Neural progenitor cell (in vitro differentiated cells): ENCODE data around the gene KLHL30. TPM values are rescaled to one million over a fixed set of nuclear protein-coding genes. Genes with fewer than 3 reads are reported as not detected.

Experiments
- DNase-seq: peaks from one replicate; pipeline ENCODE4 v3.0.0-alpha.2; 2016; ENCODE audit warnings: low spot score
- H2AFZ ChIP-seq: fragments of 200-600 bp; sonication (generic); replicated peaks from 2 replicates; pipeline ENCODE4 v1.6.1; 2016; ENCODE audit warnings: antibody characterized with exemption
- H3F3A ChIP-seq: fragments of 200-600 bp; sonication (generic); 2 replicates; pipeline ENCODE4 v1.6.1; 2016; ENCODE audit warnings: antibody characterized with exemption, low read depth
- H3K27ac ChIP-seq: fragments of 200-600 bp; sonication (generic); 2 replicates; pipeline ENCODE4 v1.5.1; 2016; ENCODE audit warnings: mild to moderate bottlenecking
- H3K27me3 ChIP-seq: fragments of 200-600 bp; sonication (generic); 2 replicates; pipeline ENCODE4 v1.6.1; 2016; ENCODE audit warnings: mild to moderate bottlenecking, moderate library complexity
- H3K36me3 ChIP-seq: fragments of 200-600 bp; sonication (generic); 2 replicates; pipeline ENCODE4 v1.5.1; 2016
- H3K4me1 ChIP-seq: fragments of 200-600 bp; sonication (generic); 2 replicates; pipeline ENCODE4 v1.6.1; 2016; ENCODE audit warnings: mixed run types
- H3K4me2 ChIP-seq: fragments of 200-600 bp; sonication (generic); 2 replicates; pipeline ENCODE4 v1.6.1; 2016
- H3K4me3 ChIP-seq: fragments of 200-600 bp; sonication (generic); 2 replicates; pipeline ENCODE4 v1.5.1; 2016
- H3K79me2 ChIP-seq: fragments of 200-600 bp; sonication (generic); 2 replicates; pipeline ENCODE4 v1.6.1; 2016; ENCODE audit warnings: low read depth
- H3K9ac ChIP-seq: fragments of 200-600 bp; sonication (generic); 2 replicates; pipeline ENCODE4 v1.6.1; 2016
- H3K9me3 ChIP-seq: fragments of 200-600 bp; sonication (generic); 2 replicates; pipeline ENCODE4 v1.5.1; 2016; ENCODE audit warnings: low read depth
- H4K20me1 ChIP-seq: fragments of 200-600 bp; sonication (generic); 2 replicates; pipeline ENCODE4 v1.6.1; 2016; ENCODE audit warnings: low read depth
- H3K27ac Mint-ChIP-seq: 3 replicates; pipeline ENCODE4 v1.8.0; 2021; ENCODE audit warnings: mixed read lengths
- H3K27me3 Mint-ChIP-seq: 2 replicates; pipeline ENCODE4 v1.8.0; 2022; ENCODE audit warnings: low read depth, mild to moderate bottlenecking, inconsistent platforms, moderate library complexity, mixed read lengths; ENCODE audit not compliant: insufficient read depth
- H3K36me3 Mint-ChIP-seq: 3 replicates; pipeline ENCODE4 v1.8.0; 2021; ENCODE audit warnings: mixed read lengths
- H3K4me1 Mint-ChIP-seq: 3 replicates; pipeline ENCODE4 v1.8.0; 2021; ENCODE audit warnings: mixed read lengths
- H3K4me3 Mint-ChIP-seq: 3 replicates; pipeline ENCODE4 v1.8.0; 2021; ENCODE audit warnings: mild to moderate bottlenecking, moderate library complexity, mixed read lengths
- H3K9me3 Mint-ChIP-seq: 3 replicates; pipeline ENCODE4 v1.8.0; 2020; ENCODE audit warnings: mixed read lengths
- CTCF ChIP-seq: fragments of 200-600 bp; sonication (generic); IDR thresholded peaks from 2 replicates; pipeline ENCODE4 v1.5.1; 2017; ENCODE audit warnings: antibody characterized with exemption, mild to moderate bottlenecking
- EZH2 ChIP-seq: fragments of 200-600 bp; sonication (generic); IDR thresholded peaks from 2 replicates; pipeline ENCODE4 v1.6.1; 2017; ENCODE audit warnings: antibody characterized with exemption, mild to moderate bottlenecking, moderate library complexity
- EZH2phosphoT487 ChIP-seq: fragments of 200-600 bp; sonication (generic); IDR thresholded peaks from 2 replicates; pipeline ENCODE4 v1.6.1; 2017; ENCODE audit warnings: antibody characterized with exemption
- total RNA-seq: library from RNA; depleted of rRNA; stranded (reverse); fragments of >200 nt; gene quantifications from 2 replicates; pipeline ENCODE4 v1.2.3, GENCODE V29; 2015; ENCODE audit warnings: low replicate concordance

Gene KLHL30
- total RNA-seq, result 0.06 TPM in 1 of 2 replicates, not detected in the other

DNA sequence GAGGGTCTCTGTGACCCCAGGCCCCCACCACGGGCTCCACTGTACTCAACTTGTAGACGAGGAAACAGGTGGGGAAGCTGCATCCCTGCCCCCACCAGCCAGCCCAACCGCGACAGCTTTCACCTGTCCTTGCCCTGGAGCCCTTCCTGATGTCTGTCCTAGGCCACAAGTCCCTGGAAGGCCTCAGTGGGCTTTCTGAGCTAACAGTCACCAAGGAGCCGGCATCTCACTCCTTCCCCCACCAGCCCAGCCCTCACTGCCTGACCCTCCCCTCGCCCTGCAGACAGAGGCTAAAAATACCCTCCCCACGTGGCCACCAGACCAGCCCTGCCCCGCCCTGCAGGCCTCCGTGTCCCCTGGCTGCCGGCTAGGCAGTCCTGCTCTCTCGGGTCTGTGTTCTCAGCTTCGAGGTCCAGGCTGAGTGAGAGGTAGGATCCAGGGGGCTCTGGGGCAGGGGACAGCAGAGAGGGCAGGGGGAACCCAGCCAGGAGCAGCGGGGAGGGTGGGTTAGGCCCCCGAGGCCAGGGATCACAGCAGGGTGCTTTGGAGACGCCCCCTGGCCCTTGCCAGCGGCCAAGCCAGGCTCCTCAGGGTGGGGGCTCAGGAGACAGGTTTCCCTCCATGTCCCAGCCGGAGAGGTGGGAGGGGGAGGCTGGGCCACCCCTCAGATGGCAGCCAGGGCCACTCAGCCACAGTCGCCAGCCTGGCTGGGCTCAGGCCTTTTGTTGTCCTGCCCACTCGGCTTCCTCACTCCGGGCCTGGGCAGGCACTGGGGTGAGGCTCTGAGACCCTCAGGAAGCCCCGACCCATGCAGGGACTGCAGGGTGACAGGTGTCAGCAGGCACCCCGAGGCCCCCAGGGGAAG lies at the start of gene KLHL30:
TSS of gene KLHL30 (plus strand) at position 338 of the 865 bp plus-strand sequence. CDS start 2,087 bp downstream, outside the sequence.
- Histone ChIP-seq H3K4me2 (no peak within 1 kb of the TSS), H4K20me1 (no peaks in the 10 kb centered on the region), H3K4me3 (no peak within 1 kb of the TSS), H3K4me1 (peaks cover 8% of the 10 kb centered on the region), H3K36me3 (no peaks in the 10 kb centered on the region), H3K79me2 (no peaks in the 10 kb centered on the region), H3F3A (no peaks in the 10 kb centered on the region), H3K27me3 (no peaks in the 10 kb centered on the region), H3K27ac (no peak within 1 kb of the TSS), H2AFZ (peak within 1 kb of the TSS; percentile 68), H3K9me3 (no peaks in the 10 kb centered on the region), H3K9ac (no peak within 1 kb of the TSS)
- Mint-ChIP-seq H3K27me3 (peaks cover 4% of the 10 kb centered on the region), H3K36me3 (no peaks in the 10 kb centered on the region), H3K9me3 (no peaks in the 10 kb centered on the region), H3K4me3 (no peak within 1 kb of the TSS), H3K27ac (peak within 1 kb of the TSS; percentile 46), H3K4me1 (no peaks in the 10 kb centered on the region)
- no peak for DNase-seq
- TF ChIP-seq EZH2phosphoT487 (no peak), CTCF (no peak), EZH2 (no peak)

GRCh38 chr2:238090887-238091286 lies 47.6 kb upstream of the KLHL30 start:
- no peaks in the 10 kb centered on the region for H3F3A ChIP-seq
- H3K36me3 ChIP-seq, result no peaks in the 10 kb centered on the region
- no peak overlapping the region for H3K4me3 Mint-ChIP-seq
- no peaks in the 10 kb centered on the region for H3K9me3 Mint-ChIP-seq
- no peaks in the 10 kb centered on the region for H3K79me2 ChIP-seq
- H3K9ac ChIP-seq, result no peak overlapping the region
- TF ChIP-seq EZH2, result no peak
- TF ChIP-seq CTCF, result no peak
- no peak for TF ChIP-seq EZH2phosphoT487
- no peak overlapping the region for H2AFZ ChIP-seq
- no peaks in the 10 kb centered on the region for H4K20me1 ChIP-seq
- H3K4me1 Mint-ChIP-seq, result no peaks in the 10 kb centered on the region
- H3K27me3 ChIP-seq, result no peaks in the 10 kb centered on the region
- no peak overlapping the region for H3K27ac Mint-ChIP-seq
- DNase-seq, result no peak
- no peaks in the 10 kb centered on the region for H3K9me3 ChIP-seq
- H3K4me2 ChIP-seq, result no peak overlapping the region
- no peaks in the 10 kb centered on the region for H3K27me3 Mint-ChIP-seq
- H3K36me3 Mint-ChIP-seq, result peaks cover 11% of the 10 kb centered on the region
- H3K4me3 ChIP-seq, result no peak overlapping the region
- H3K4me1 ChIP-seq, result no peaks in the 10 kb centered on the region
- no peak overlapping the region for H3K27ac ChIP-seq

GRCh38 chr2:238091436-238092060 lies 46.9 kb upstream of the KLHL30 start:
- Mint-ChIP-seq H3K36me3 (peaks cover 10% of the 10 kb centered on the region), H3K4me3 (no peak overlapping the region), H3K9me3 (no peaks in the 10 kb centered on the region), H3K4me1 (peaks cover 4% of the 10 kb centered on the region), H3K27me3 (peaks cover 2% of the 10 kb centered on the region), H3K27ac (no peak overlapping the region)
- H3K4me3 ChIP-seq, result no peak overlapping the region
- H3K36me3 ChIP-seq, result no peaks in the 10 kb centered on the region
- H3K27me3 ChIP-seq, result no peaks in the 10 kb centered on the region
- H3K4me2 ChIP-seq, result no peak overlapping the region
- no peak overlapping the region for H2AFZ ChIP-seq
- H3K27ac ChIP-seq, result no peak overlapping the region
- H4K20me1 ChIP-seq, result no peaks in the 10 kb centered on the region
- no peaks in the 10 kb centered on the region for H3K79me2 ChIP-seq
- TF ChIP-seq EZH2phosphoT487 (no peak), EZH2 (no peak), CTCF (no peak)
- no peaks in the 10 kb centered on the region for H3K9me3 ChIP-seq
- peaks cover 6% of the 10 kb centered on the region for H3K4me1 ChIP-seq
- H3F3A ChIP-seq, result no peaks in the 10 kb centered on the region
- H3K9ac ChIP-seq, result no peak overlapping the region
- no peak for DNase-seq
